SK-N-SH (cell line): Measurements from ENCODE around the gene PTK7. TPM values are rescaled to one million over a fixed set of nuclear protein-coding genes. Genes with fewer than 3 reads are reported as not detected.

Source experiments
- CTCF ChIA-PET: fragments of 300-600, 350-600 bp; formaldehyde crosslinking; extraction: SDS; loops from one replicate; lab custom pipeline; 2021; lab: Yijun Ruan, JAX
- POLR2A ChIA-PET: fragments of 350-600 bp; sonication (Branson Sonifier 250); formaldehyde crosslinking; extraction: SDS; loops from one replicate; lab custom pipeline; 2020; ENCODE audit warnings: antibody characterized with exemption, inconsistent platforms; lab: Yijun Ruan, JAX
- DNase-seq: peaks from one replicate; pipeline ENCODE4 v3.0.0; 2012
- H2AFZ ChIP-seq: fragments of 200-600 bp; sonication (generic); 2 replicates; pipeline ENCODE4 v1.8.1; 2016; ENCODE audit warnings: antibody characterized with exemption, mild to moderate bottlenecking, low read depth
- H3F3A ChIP-seq: fragments of 200-600 bp; sonication (generic); replicated peaks from 2 replicates; pipeline ENCODE3; 2016; ENCODE audit warnings: antibody characterized with exemption, mild to moderate bottlenecking; ENCODE audit not compliant: insufficient read depth
- H3K27ac ChIP-seq, 2 experiments: fragments of 200-500 bp in 1 of 2; fragments of 200-600 bp in 1 of 2; sonication (Bioruptor generic) in 1 of 2; sonication (generic), shearing (Covaris generic) in 1 of 2; 2 replicates each; pipeline versions ENCODE4 v1.5.1 to v1.6.1; 2014 to 2016; ENCODE audit warnings: low read depth in 2 of 2, inconsistent platforms in 1 of 2, low read length in 1 of 2, mild to moderate bottlenecking in 1 of 2, mixed read lengths in 1 of 2
- H3K27me3 ChIP-seq: fragments of 200-600 bp; sonication (generic), shearing (Covaris generic); 2 replicates; pipeline ENCODE4 v1.6.1; 2016; ENCODE audit warnings: mixed run types; ENCODE audit not compliant: insufficient read depth
- H3K36me3 ChIP-seq, 2 experiments: fragments of 200-500 bp in 1 of 2; fragments of 200-600 bp in 1 of 2; sonication (Bioruptor generic) in 1 of 2; sonication (generic) in 1 of 2; replicated peaks in 1 of 2; 2 replicates each; pipeline versions ENCODE3 to v1.5.1; 2014 to 2016; ENCODE audit warnings: low read length in 1 of 2, mild to moderate bottlenecking in 1 of 2; ENCODE audit not compliant: insufficient read depth in 2 of 2, control insufficient read depth in 1 of 2
- H3K4me1 ChIP-seq, 2 experiments: fragments of 200-500 bp in 1 of 2; fragments of 200-600 bp in 1 of 2; sonication (Bioruptor generic) in 1 of 2; sonication (generic), shearing (Covaris generic) in 1 of 2; 2 replicates each; pipeline versions ENCODE4 v1.5.1 to v1.6.1; 2014 to 2016; ENCODE audit warnings: low read depth in 1 of 2, low read length in 1 of 2, mixed run types in 1 of 2; ENCODE audit not compliant: insufficient read depth in 2 of 2, control insufficient read depth in 1 of 2
- H3K4me2 ChIP-seq: fragments of 200-600 bp; sonication (generic), shearing (Covaris generic); 2 replicates; pipeline ENCODE4 v1.6.1; 2017; ENCODE audit warnings: mixed run types
- H3K4me3 ChIP-seq, 2 experiments: fragments of 200-500 bp in 1 of 2; fragments of 200-600 bp in 1 of 2; sonication (Bioruptor generic) in 1 of 2; sonication (generic), shearing (Covaris generic) in 1 of 2; 2 replicates each; pipeline versions ENCODE4 v1.5.1 to v1.8.1; 2014 to 2016; ENCODE audit warnings: low read depth in 2 of 2, inconsistent platforms in 1 of 2, low read length in 1 of 2, mild to moderate bottlenecking in 1 of 2, mixed read lengths in 1 of 2, moderate library complexity in 1 of 2
- H3K79me2 ChIP-seq: fragments of 200-600 bp; sonication (generic); 2 replicates; pipeline ENCODE4 v1.8.1; 2017; ENCODE audit warnings: mild to moderate bottlenecking; ENCODE audit not compliant: insufficient read depth
- H3K9ac ChIP-seq: fragments of 200-600 bp; sonication (generic); 2 replicates; pipeline ENCODE4 v1.6.1; 2017; ENCODE audit warnings: mixed run types
- H3K9me2 ChIP-seq: fragments of 200-600 bp; sonication (generic); 2 replicates; pipeline ENCODE4 v1.6.1; 2017; ENCODE audit warnings: mixed run types
- H3K9me3 ChIP-seq: fragments of 200-600 bp; sonication (generic); 2 replicates; pipeline ENCODE4 v1.6.1; 2017; ENCODE audit warnings: mixed run types, mild to moderate bottlenecking, moderate library complexity
- H4K20me1 ChIP-seq: fragments of 200-600 bp; sonication (generic); 2 replicates; pipeline ENCODE4 v1.6.1; 2017; ENCODE audit warnings: mild to moderate bottlenecking, mixed run types; ENCODE audit not compliant: insufficient read depth
- CTCF ChIP-seq: fragments of 200-600 bp; sonication (generic); IDR thresholded peaks from 2 replicates; pipeline ENCODE4 v1.6.1; 2017; ENCODE audit warnings: antibody characterized with exemption, mild to moderate bottlenecking, moderate library complexity
- EP300 ChIP-seq, 2 experiments: IDR thresholded peaks; 2 replicates each; pipeline versions ENCODE4 v1.4.0 to v1.6.1; 2012; ENCODE audit warnings: borderline replicate concordance in 1 of 2, low read depth in 1 of 2, low read length in 1 of 2
- EZH2phosphoT487 ChIP-seq: fragments of 200-600 bp; sonication (generic); IDR thresholded peaks from 2 replicates; pipeline ENCODE4 v1.6.1; 2017; ENCODE audit warnings: low read depth, mixed run types, mild to moderate bottlenecking, antibody characterized with exemption, moderate library complexity, borderline replicate concordance
- FOSL2 ChIP-seq: IDR thresholded peaks from 2 replicates; pipeline ENCODE4 v1.4.0; 2012; ENCODE audit warnings: low read depth, mild to moderate bottlenecking, moderate library complexity, borderline replicate concordance
- FOXJ3 ChIP-seq: sonication (generic); formaldehyde crosslinking; IDR thresholded peaks from 2 replicates; pipeline ENCODE4 v1.5.1; 2020; ENCODE audit warnings: mild to moderate bottlenecking, missing genetic modification reagents
- GATA2 ChIP-seq: sonication (generic); formaldehyde crosslinking; IDR thresholded peaks from 2 replicates; pipeline ENCODE4 v1.5.0; 2020; ENCODE audit warnings: mild to moderate bottlenecking, missing genetic modification reagents
- IRF3 ChIP-seq: fragments of 150-350 bp; IDR thresholded peaks from 2 replicates; pipeline ENCODE4 v1.6.1; 2016; ENCODE audit warnings: mild to moderate bottlenecking, low read depth, low read length
- JUND ChIP-seq: IDR thresholded peaks from 2 replicates; pipeline ENCODE4 v1.4.0; 2012
- MAX ChIP-seq: IDR thresholded peaks from 2 replicates; pipeline ENCODE4 v1.4.0; 2012; ENCODE audit warnings: low read depth
- MEF2A ChIP-seq: IDR thresholded peaks from 2 replicates; pipeline ENCODE4 v1.4.0; 2012; ENCODE audit warnings: low read depth, borderline replicate concordance
- NFIC ChIP-seq: IDR thresholded peaks from 2 replicates; pipeline ENCODE4 v1.4.0; 2012; ENCODE audit warnings: borderline replicate concordance
- NRF1 ChIP-seq: IDR thresholded peaks from 2 replicates; pipeline ENCODE4 v1.6.1; 2012; ENCODE audit warnings: low read depth, mild to moderate bottlenecking, low read length
- POLR2AphosphoS5 ChIP-seq: IDR thresholded peaks from 2 replicates; pipeline ENCODE4 v1.6.1; 2012; ENCODE audit warnings: low read depth, low read length
- RCOR1 ChIP-seq: fragments of 150-350 bp; IDR thresholded peaks from 2 replicates; pipeline ENCODE4 v1.6.1; 2017; ENCODE audit warnings: antibody characterized with exemption, low read length
- SIN3A ChIP-seq: IDR thresholded peaks from 2 replicates; pipeline ENCODE4 v1.6.1; 2012; ENCODE audit warnings: low read depth, mild to moderate bottlenecking, low read length, moderate library complexity, borderline replicate concordance
- SMC3 ChIP-seq: IDR thresholded peaks from 2 replicates; pipeline ENCODE4 v1.6.1; 2012; ENCODE audit warnings: low read depth, low read length, improper control_type of control experiment
- TAF1 ChIP-seq: IDR thresholded peaks from 2 replicates; pipeline ENCODE4 v1.6.1; 2012; ENCODE audit warnings: low read depth, mild to moderate bottlenecking, low read length, moderate library complexity, borderline replicate concordance
- USF1 ChIP-seq: IDR thresholded peaks from 2 replicates; pipeline ENCODE4 v1.4.0; 2012; ENCODE audit warnings: low read depth, borderline replicate concordance
- USF2 ChIP-seq: fragments of 150-350 bp; IDR thresholded peaks from 2 replicates; pipeline ENCODE4 v1.6.1; 2017; ENCODE audit warnings: antibody characterized with exemption, low read length, low read depth, borderline replicate concordance
- ZBTB33 ChIP-seq: IDR thresholded peaks from 2 replicates; pipeline ENCODE4 v1.4.0; 2012; ENCODE audit warnings: low read depth, borderline replicate concordance
- WGBS: methylation state at CpG from one replicate; pipeline ENCODE4 v1.1.6; 2017; ENCODE audit warnings: low lambda C conversion rate; 5-methylcytosine and 5-hydroxymethylcytosine counted together
- polyA plus RNA-seq, 3 experiments: library from polyadenylated mRNA; depleted of rRNA; stranded (reverse); fragments of >200 nt; gene quantifications; 2 replicates each; pipeline ENCODE4 v1.2.3, GENCODE V29; 2012

The PTK7 gene
- polyA plus RNA-seq, 1 of the 3 experiments (the other 2 are of a cell fraction), result 105 TPM

- TF ChIP-seq USF1, result no peak
- TF ChIP-seq NRF1, result no peak
- TF ChIP-seq SMC3, result no peak
Observed at GRCh38 chr6:43186019-43186418, 109.9 kb downstream of the PTK7 start (continued).

GRCh38 chr6:43186706-43187105 is 110.6 kb downstream of the PTK7 start:
- H3F3A ChIP-seq, result no peaks in the 10 kb centered on the region
- no peak overlapping the region for H3K9ac ChIP-seq
- H2AFZ ChIP-seq, result no peak overlapping the region
- ChIA-PET CTCF (no interaction called here), POLR2A (no interaction called here)
- H3K9me3 ChIP-seq, result no peaks in the 10 kb centered on the region
- H3K27ac ChIP-seq, result no peak overlapping the region
- peaks cover under 1 to 12% of the 10 kb centered on the region in 2 experiments; a peak in 2 of 4 replicates for H3K4me1 ChIP-seq
- WGBS, result 94% methylated on average over 4 of the region's 4 CpGs
- H3K9me2 ChIP-seq, result no peaks in the 10 kb centered on the region
- no peak overlapping the region for H3K4me2 ChIP-seq
- DNase-seq, result no peak
- no peaks in the 10 kb centered on the region for H4K20me1 ChIP-seq
- H3K36me3 ChIP-seq, result peaks cover 33 to 51% of the 10 kb centered on the region in 2 experiments
- TF ChIP-seq EP300 (IDR thresholded peaks at IDR 0.05; ENCODE audit: borderline replicate concordance in 1 of 2, low read depth in 1 of 2, low read length in 1 of 2) (no peak), EZH2phosphoT487 (no peak), IRF3 (no peak), POLR2AphosphoS5 (no peak), ZBTB33 (no peak), RCOR1 (no peak), TAF1 (no peak), GATA2 (CRISPR knock-in tag) (no peak), FOSL2 (no peak), FOXJ3 (CRISPR knock-in tag) (no peak), USF2 (no peak), NFIC (no peak), SIN3A (no peak), JUND (no peak), NRF1 (no peak), CTCF (no peak), MAX (no peak), MEF2A (no peak)
- no peaks in the 10 kb centered on the region for H3K27me3 ChIP-seq
- H3K4me3 ChIP-seq, result no peak overlapping the region
- H3K79me2 ChIP-seq, result peaks cover 40% of the 10 kb centered on the region
